IMR-90 (cell line): ENCODE measurements around the gene R3HDM2. TPM values are rescaled to one million over a fixed set of nuclear protein-coding genes. Genes with fewer than 3 reads are reported as not detected.

Experiments used
- ATAC-seq: fragments of 200-7000 bp; cut with Tn5 transposase; 2 replicates; pipeline ENCODE4 v1.9.1; 2020; ENCODE audit warnings: low read depth, mild to moderate bottlenecking, moderate library complexity
- BruUV-seq: library from RNA; stranded (reverse); fragments of 400-500 nt; replicated peaks from 2 replicates; lab custom pipeline; 2021; lab: Mats Ljungman, UMichigan
- CTCF ChIA-PET: fragments of 300-600 bp; formaldehyde crosslinking; extraction: SDS; loops from one replicate; lab custom pipeline; 2021; ENCODE audit warnings: antibody characterized with exemption; lab: Yijun Ruan, JAX
- POLR2A ChIA-PET: fragments of 300-600 bp; sonication (Branson Sonifier 250); formaldehyde crosslinking; loops from one replicate; lab custom pipeline; 2022; ENCODE audit warnings: antibody characterized with exemption; ENCODE audit not compliant: unreplicated experiment; lab: Charles Lee
- DNase-seq: peaks from one replicate; pipeline ENCODE4 v3.0.0; 2013
- H2AFZ ChIP-seq: replicated peaks from 2 replicates; pipeline ENCODE3; 2013; ENCODE audit warnings: low read length, mild to moderate bottlenecking; ENCODE audit not compliant: poor library complexity
- H2AK5ac ChIP-seq: 2 replicates; pipeline ENCODE4 v1.6.1; 2013; ENCODE audit warnings: low read depth, low read length, inconsistent platforms
- H2AK9ac ChIP-seq: replicated peaks from 2 replicates; pipeline ENCODE3; 2013; ENCODE audit warnings: mild to moderate bottlenecking, low read depth, low read length, moderate library complexity; ENCODE audit not compliant: poor library complexity
- H2BK120ac ChIP-seq: 2 replicates; pipeline ENCODE4 v1.6.1; 2013; ENCODE audit warnings: low read depth, low read length, inconsistent platforms
- H2BK15ac ChIP-seq: 3 replicates; pipeline ENCODE4 v1.6.1; 2013; ENCODE audit warnings: low read depth, low read length, inconsistent platforms
- H2BK20ac ChIP-seq: 2 replicates; pipeline ENCODE4 v1.6.1; 2013; ENCODE audit warnings: low read depth, mild to moderate bottlenecking, inconsistent platforms, low read length, moderate library complexity
- H2BK5ac ChIP-seq: 2 replicates; pipeline ENCODE4 v1.6.1; 2013; ENCODE audit warnings: mild to moderate bottlenecking, low read depth, low read length, inconsistent platforms; ENCODE audit not compliant: poor library complexity, severe bottlenecking
- H3K14ac ChIP-seq: replicated peaks from 2 replicates; pipeline ENCODE4 v1.6.1; 2013; ENCODE audit warnings: low read depth, low read length, inconsistent platforms
- H3K18ac ChIP-seq: 2 replicates; pipeline ENCODE4 v1.6.1; 2013; ENCODE audit warnings: low read depth, low read length, control low read depth
- H3K23ac ChIP-seq: 2 replicates; pipeline ENCODE4 v1.6.1; 2013; ENCODE audit warnings: low read depth, low read length, inconsistent platforms
- H3K27ac ChIP-seq: 2 replicates; pipeline ENCODE4 v1.5.1; 2013; ENCODE audit warnings: mild to moderate bottlenecking, control low read depth, low read length; ENCODE audit not compliant: insufficient read depth
- H3K27me3 ChIP-seq: 2 replicates; pipeline ENCODE4 v1.6.1; 2013; ENCODE audit warnings: low read length; ENCODE audit not compliant: control insufficient read depth, insufficient read depth
- H3K36me3 ChIP-seq: 2 replicates; pipeline ENCODE4 v1.6.1; 2013; ENCODE audit warnings: low read length, mixed read lengths; ENCODE audit not compliant: control insufficient read depth, insufficient read depth
- H3K4ac ChIP-seq: 2 replicates; pipeline ENCODE4 v1.6.1; 2013; ENCODE audit warnings: low read depth, low read length, inconsistent platforms
- H3K4me1 ChIP-seq: 2 replicates; pipeline ENCODE4 v1.6.1; 2013; ENCODE audit warnings: low read length, mixed read lengths; ENCODE audit not compliant: control insufficient read depth, insufficient read depth
- H3K4me2 ChIP-seq: 2 replicates; pipeline ENCODE4 v1.6.1; 2013; ENCODE audit warnings: low read depth, mild to moderate bottlenecking, control low read depth, low read length, moderate library complexity
- H3K4me3 ChIP-seq: 2 replicates; pipeline ENCODE4 v1.5.1; 2013; ENCODE audit warnings: low read depth, mild to moderate bottlenecking, control low read depth, low read length, moderate library complexity; ENCODE audit not compliant: insufficient read depth
- H3K56ac ChIP-seq: 2 replicates; pipeline ENCODE4 v1.6.1; 2013; ENCODE audit warnings: low read length, inconsistent platforms; ENCODE audit not compliant: insufficient read depth; ENCODE audit errors: extremely low read depth
- H3K79me1 ChIP-seq, 2 experiments: 2 replicates each; pipeline ENCODE4 v1.6.1; 2013; ENCODE audit warnings: low read length in 2 of 2, inconsistent platforms in 1 of 2, low read depth in 1 of 2
- H3K9ac ChIP-seq: 2 replicates; pipeline ENCODE4 v1.6.1; 2013; ENCODE audit warnings: low read depth, low read length, control low read depth
- H3K9me1 ChIP-seq: 2 replicates; pipeline ENCODE4 v1.6.1; 2013; ENCODE audit warnings: low read length, inconsistent platforms; ENCODE audit not compliant: insufficient read depth
- H3K9me3 ChIP-seq: 2 replicates; pipeline ENCODE4 v1.6.1; 2013; ENCODE audit warnings: low read length; ENCODE audit not compliant: control insufficient read depth, insufficient read depth
- H4K20me1 ChIP-seq: 2 replicates; pipeline ENCODE4 v1.6.1; 2013; ENCODE audit warnings: low read length, inconsistent platforms; ENCODE audit not compliant: insufficient read depth
- H4K5ac ChIP-seq: 2 replicates; pipeline ENCODE4 v1.6.1; 2013; ENCODE audit warnings: mild to moderate bottlenecking, low read depth, low read length, control low read depth
- H4K8ac ChIP-seq, 2 experiments: 2 replicates each; pipeline ENCODE4 v1.6.1; 2013; ENCODE audit warnings: low read depth in 2 of 2, low read length in 2 of 2, control low read depth in 1 of 2, inconsistent platforms in 1 of 2
- H4K91ac ChIP-seq: 2 replicates; pipeline ENCODE4 v1.6.1; 2013; ENCODE audit warnings: low read depth, low read length, inconsistent platforms; ENCODE audit not compliant: insufficient read depth
- BHLHE40 ChIP-seq: fragments of 150-350 bp; IDR thresholded peaks from 2 replicates; pipeline ENCODE4 v1.6.1; 2016; ENCODE audit warnings: mild to moderate bottlenecking, low read depth, low read length
- FOS ChIP-seq: fragments of 150-350 bp; IDR thresholded peaks from 2 replicates; pipeline ENCODE4 v1.6.1; 2016; ENCODE audit warnings: low read depth, low read length
- MAFK ChIP-seq: IDR thresholded peaks from 2 replicates; pipeline ENCODE4 v1.6.1; 2012; ENCODE audit warnings: low read depth, low read length, improper control_type of control experiment
- MXI1 ChIP-seq: IDR thresholded peaks from 2 replicates; pipeline ENCODE4 v1.6.1; 2012; ENCODE audit warnings: low read depth, mild to moderate bottlenecking, low read length, moderate library complexity, borderline replicate concordance
- NFE2L2 ChIP-seq: fragments of 150-350 bp; IDR thresholded peaks from 2 replicates; pipeline ENCODE4 v1.6.1; 2016; ENCODE audit warnings: low read depth, mild to moderate bottlenecking, low read length
- RFX5 ChIP-seq: IDR thresholded peaks from 2 replicates; pipeline ENCODE4 v1.8.0; 2012; ENCODE audit warnings: low read depth, mild to moderate bottlenecking, low read length, moderate library complexity
- USF2 ChIP-seq: fragments of 150-350 bp; IDR thresholded peaks from 2 replicates; pipeline ENCODE4 v1.6.1; 2017; ENCODE audit warnings: mild to moderate bottlenecking, antibody characterized with exemption, low read length, low read depth
- WGBS, 2 experiments: methylation state at CpG; one replicate each; pipeline versions ENCODE4 v1.1.5 to v1.1.7; 2013; ENCODE audit warnings: missing lambda C conversion rate in 2 of 2; ENCODE audit not compliant: insufficient read length in 1 of 2; ENCODE audit errors: extremely low coverage in 2 of 2; 5-methylcytosine and 5-hydroxymethylcytosine counted together
- dilution Hi-C: fragments of 300-500 bp; cut with HindIII; formaldehyde crosslinking; loops from one replicate; pipeline ENCODE4 v1.14.3; 2018; ENCODE audit warnings: low sequenced_read_pairs; ENCODE audit not compliant: unreplicated experiment
- in situ Hi-C: fragments of 300-500 bp; cut with MboI; formaldehyde crosslinking; loops from 3 replicates; pipeline ENCODE4 v1.14.3; 2019; ENCODE audit warnings: low sequenced_read_pairs, inconsistent platforms, mixed read lengths
- intact Hi-C: fragments of 100-400 bp; cut with micrococcal nuclease; formaldehyde crosslinking; loops from 2 replicates; pipeline ENCODE4 v1.10.0; 2022
- polyA plus RNA-seq, 3 experiments: library from polyadenylated mRNA; depleted of rRNA; stranded (reverse); fragments of >200 nt; gene quantifications; 2 replicates each; pipeline ENCODE4 v1.2.3, GENCODE V29; 2012; ENCODE audit warnings: low replicate concordance in 1 of 3
- total RNA-seq: library from RNA; depleted of rRNA; stranded (reverse); fragments of >200 nt; gene quantifications from 2 replicates; pipeline ENCODE4 v1.2.3, GENCODE V29; 2012
- TF ChIP-seq, protein P1 (sequence below): conservative IDR thresholded peaks from 2 replicates; pipeline ENCODE4 v1.5.1; 2012; ENCODE audit warnings: mild to moderate bottlenecking, low read depth, low read length, improper control_type of control experiment

The R3HDM2 gene
- total and polyA plus RNA-seq, 2 of the 4 experiments (the other 2 are of a cell fraction) = 7.5 to 28.4 TPM

DNA sequence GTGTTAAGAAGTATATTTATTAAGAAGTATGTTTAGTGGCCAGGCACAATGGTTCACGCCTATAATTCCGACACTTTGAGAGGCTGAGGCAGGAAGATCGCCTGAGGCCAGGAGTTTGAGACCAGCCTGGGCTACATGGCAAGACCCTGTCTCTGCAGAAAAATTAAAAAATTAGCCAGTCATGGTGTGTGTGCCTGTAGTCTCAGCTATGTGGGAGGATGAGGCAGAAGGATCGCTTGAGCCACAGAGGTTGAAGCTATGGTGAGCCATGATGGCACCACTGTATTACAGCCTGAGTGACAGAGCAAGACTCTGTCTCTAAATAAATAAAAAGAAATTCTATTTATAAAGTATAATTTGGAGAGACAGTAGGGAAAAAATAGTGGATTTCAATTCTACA is 20.3 kb downstream of the R3HDM2 start:
- H4K8ac ChIP-seq = no peak overlapping the region
- H2BK20ac ChIP-seq = no peak overlapping the region
- H3K79me1 ChIP-seq = peaks cover 12 to 56% of the 10 kb centered on the region in 2 experiments
- no peak overlapping the region for H2AK9ac ChIP-seq
- no peak overlapping the region for H3K14ac ChIP-seq
- no peak overlapping the region for H2BK5ac ChIP-seq
- no peak overlapping the region for H3K27ac ChIP-seq
- no peak overlapping the region for H3K18ac ChIP-seq
- H3K9me1 ChIP-seq = 0 out of 2 replicates have a peak, but pooled peaks cover 4% of the 10 kb centered on the region
- no TSS peak for BruUV-seq
- ChIA-PET CTCF (interaction anchor here (0.6 kb wide), 1 partner anchor 51 kb away, joined by 4 read pairs; no protein-coding TSS in a partner anchor), POLR2A (interaction anchor here (0.6 kb wide), 1 partner anchor 21 kb away, joined by 3 read pairs; no protein-coding TSS in a partner anchor)
- no peak overlapping the region for H4K91ac ChIP-seq
- H3K4ac ChIP-seq = no peak overlapping the region
- H3K4me3 ChIP-seq = no peak overlapping the region
- H3K4me1 ChIP-seq = 0 out of 2 replicates have a peak, but pooled peaks cover 2% of the 10 kb centered on the region
- H3K56ac ChIP-seq = no peak overlapping the region
- H2BK120ac ChIP-seq = no peak overlapping the region
- H4K20me1 ChIP-seq = no peaks in the 10 kb centered on the region; the same call in 1 of the 2 replicates
- H4K5ac ChIP-seq = no peak overlapping the region
- H2AFZ ChIP-seq = no peak overlapping the region
- peaks cover 1% of the 10 kb centered on the region; the same call in 1 of the 2 replicates for H3K36me3 ChIP-seq
- H3K27me3 ChIP-seq = no peaks in the 10 kb centered on the region
- no peak for TF ChIP-seq MAFK
- no peak for TF ChIP-seq RFX5
- TF ChIP-seq NFE2L2 = no peak
- TF ChIP-seq, protein P1, sequence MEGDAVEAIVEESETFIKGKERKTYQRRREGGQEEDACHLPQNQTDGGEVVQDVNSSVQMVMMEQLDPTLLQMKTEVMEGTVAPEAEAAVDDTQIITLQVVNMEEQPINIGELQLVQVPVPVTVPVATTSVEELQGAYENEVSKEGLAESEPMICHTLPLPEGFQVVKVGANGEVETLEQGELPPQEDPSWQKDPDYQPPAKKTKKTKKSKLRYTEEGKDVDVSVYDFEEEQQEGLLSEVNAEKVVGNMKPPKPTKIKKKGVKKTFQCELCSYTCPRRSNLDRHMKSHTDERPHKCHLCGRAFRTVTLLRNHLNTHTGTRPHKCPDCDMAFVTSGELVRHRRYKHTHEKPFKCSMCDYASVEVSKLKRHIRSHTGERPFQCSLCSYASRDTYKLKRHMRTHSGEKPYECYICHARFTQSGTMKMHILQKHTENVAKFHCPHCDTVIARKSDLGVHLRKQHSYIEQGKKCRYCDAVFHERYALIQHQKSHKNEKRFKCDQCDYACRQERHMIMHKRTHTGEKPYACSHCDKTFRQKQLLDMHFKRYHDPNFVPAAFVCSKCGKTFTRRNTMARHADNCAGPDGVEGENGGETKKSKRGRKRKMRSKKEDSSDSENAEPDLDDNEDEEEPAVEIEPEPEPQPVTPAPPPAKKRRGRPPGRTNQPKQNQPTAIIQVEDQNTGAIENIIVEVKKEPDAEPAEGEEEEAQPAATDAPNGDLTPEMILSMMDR = no peak
- no peak for TF ChIP-seq USF2
- TF ChIP-seq BHLHE40 = no peak
- no peak for TF ChIP-seq MXI1
- no peak for TF ChIP-seq FOS
- H3K23ac ChIP-seq = no peak overlapping the region
- dilution Hi-C loops (no loop called here), intact Hi-C loops (no loop called here), in situ Hi-C loops (no loop called here)
- no peak overlapping the region for H3K4me2 ChIP-seq
- ATAC-seq = no peak
- no peak overlapping the region for H2AK5ac ChIP-seq
- no peak overlapping the region for H3K9ac ChIP-seq
- no peaks in the 10 kb centered on the region for H3K9me3 ChIP-seq
- no peak overlapping the region for H2BK15ac ChIP-seq
- WGBS, 2 experiments = no CpG with 5 or more reads among the region's 4 CpGs
- no peak for DNase-seq
